IMR-90 (cell line): ENCODE measurements around the gene VSNL1. TPM values are rescaled to one million over a fixed set of nuclear protein-coding genes. Genes with fewer than 3 reads are reported as not detected.

ENCODE experiments used
- ATAC-seq: fragments of 200-7000 bp; cut with Tn5 transposase; 2 replicates; pipeline ENCODE4 v1.9.1; 2020; ENCODE audit warnings: low read depth, mild to moderate bottlenecking, moderate library complexity
- BruUV-seq: library from RNA; stranded (reverse); fragments of 400-500 nt; replicated peaks from 2 replicates; lab custom pipeline; 2021; lab: Mats Ljungman, UMichigan
- CTCF ChIA-PET: fragments of 300-600 bp; formaldehyde crosslinking; extraction: SDS; loops from one replicate; lab custom pipeline; 2021; ENCODE audit warnings: antibody characterized with exemption; lab: Yijun Ruan, JAX
- POLR2A ChIA-PET: fragments of 300-600 bp; sonication (Branson Sonifier 250); formaldehyde crosslinking; loops from one replicate; lab custom pipeline; 2022; ENCODE audit warnings: antibody characterized with exemption; ENCODE audit not compliant: unreplicated experiment; lab: Charles Lee
- DNase-seq: peaks from one replicate; pipeline ENCODE4 v3.0.0; 2013
- H2AFZ ChIP-seq: replicated peaks from 2 replicates; pipeline ENCODE3; 2013; ENCODE audit warnings: low read length, mild to moderate bottlenecking; ENCODE audit not compliant: poor library complexity
- H2AK5ac ChIP-seq: 2 replicates; pipeline ENCODE4 v1.6.1; 2013; ENCODE audit warnings: low read depth, low read length, inconsistent platforms
- H2AK9ac ChIP-seq: replicated peaks from 2 replicates; pipeline ENCODE3; 2013; ENCODE audit warnings: mild to moderate bottlenecking, low read depth, low read length, moderate library complexity; ENCODE audit not compliant: poor library complexity
- H2BK120ac ChIP-seq: 2 replicates; pipeline ENCODE4 v1.6.1; 2013; ENCODE audit warnings: low read depth, low read length, inconsistent platforms
- H2BK15ac ChIP-seq: 3 replicates; pipeline ENCODE4 v1.6.1; 2013; ENCODE audit warnings: low read depth, low read length, inconsistent platforms
- H2BK20ac ChIP-seq: 2 replicates; pipeline ENCODE4 v1.6.1; 2013; ENCODE audit warnings: low read depth, mild to moderate bottlenecking, inconsistent platforms, low read length, moderate library complexity
- H2BK5ac ChIP-seq: 2 replicates; pipeline ENCODE4 v1.6.1; 2013; ENCODE audit warnings: mild to moderate bottlenecking, low read depth, low read length, inconsistent platforms; ENCODE audit not compliant: poor library complexity, severe bottlenecking
- H3K14ac ChIP-seq: replicated peaks from 2 replicates; pipeline ENCODE4 v1.6.1; 2013; ENCODE audit warnings: low read depth, low read length, inconsistent platforms
- H3K18ac ChIP-seq: 2 replicates; pipeline ENCODE4 v1.6.1; 2013; ENCODE audit warnings: low read depth, low read length, control low read depth
- H3K23ac ChIP-seq: 2 replicates; pipeline ENCODE4 v1.6.1; 2013; ENCODE audit warnings: low read depth, low read length, inconsistent platforms
- H3K27ac ChIP-seq: 2 replicates; pipeline ENCODE4 v1.5.1; 2013; ENCODE audit warnings: mild to moderate bottlenecking, control low read depth, low read length; ENCODE audit not compliant: insufficient read depth
- H3K27me3 ChIP-seq: 2 replicates; pipeline ENCODE4 v1.6.1; 2013; ENCODE audit warnings: low read length; ENCODE audit not compliant: control insufficient read depth, insufficient read depth
- H3K36me3 ChIP-seq: 2 replicates; pipeline ENCODE4 v1.6.1; 2013; ENCODE audit warnings: low read length, mixed read lengths; ENCODE audit not compliant: control insufficient read depth, insufficient read depth
- H3K4ac ChIP-seq: 2 replicates; pipeline ENCODE4 v1.6.1; 2013; ENCODE audit warnings: low read depth, low read length, inconsistent platforms
- H3K4me1 ChIP-seq: 2 replicates; pipeline ENCODE4 v1.6.1; 2013; ENCODE audit warnings: low read length, mixed read lengths; ENCODE audit not compliant: control insufficient read depth, insufficient read depth
- H3K4me2 ChIP-seq: 2 replicates; pipeline ENCODE4 v1.6.1; 2013; ENCODE audit warnings: low read depth, mild to moderate bottlenecking, control low read depth, low read length, moderate library complexity
- H3K4me3 ChIP-seq: 2 replicates; pipeline ENCODE4 v1.5.1; 2013; ENCODE audit warnings: low read depth, mild to moderate bottlenecking, control low read depth, low read length, moderate library complexity; ENCODE audit not compliant: insufficient read depth
- H3K56ac ChIP-seq: 2 replicates; pipeline ENCODE4 v1.6.1; 2013; ENCODE audit warnings: low read length, inconsistent platforms; ENCODE audit not compliant: insufficient read depth; ENCODE audit errors: extremely low read depth
- H3K79me1 ChIP-seq, 2 experiments: 2 replicates each; pipeline ENCODE4 v1.6.1; 2013; ENCODE audit warnings: low read length in 2 of 2, inconsistent platforms in 1 of 2, low read depth in 1 of 2
- H3K9ac ChIP-seq: 2 replicates; pipeline ENCODE4 v1.6.1; 2013; ENCODE audit warnings: low read depth, low read length, control low read depth
- H3K9me1 ChIP-seq: 2 replicates; pipeline ENCODE4 v1.6.1; 2013; ENCODE audit warnings: low read length, inconsistent platforms; ENCODE audit not compliant: insufficient read depth
- H3K9me3 ChIP-seq: 2 replicates; pipeline ENCODE4 v1.6.1; 2013; ENCODE audit warnings: low read length; ENCODE audit not compliant: control insufficient read depth, insufficient read depth
- H4K20me1 ChIP-seq: 2 replicates; pipeline ENCODE4 v1.6.1; 2013; ENCODE audit warnings: low read length, inconsistent platforms; ENCODE audit not compliant: insufficient read depth
- H4K5ac ChIP-seq: 2 replicates; pipeline ENCODE4 v1.6.1; 2013; ENCODE audit warnings: mild to moderate bottlenecking, low read depth, low read length, control low read depth
- H4K8ac ChIP-seq, 2 experiments: 2 replicates each; pipeline ENCODE4 v1.6.1; 2013; ENCODE audit warnings: low read depth in 2 of 2, low read length in 2 of 2, control low read depth in 1 of 2, inconsistent platforms in 1 of 2
- H4K91ac ChIP-seq: 2 replicates; pipeline ENCODE4 v1.6.1; 2013; ENCODE audit warnings: low read depth, low read length, inconsistent platforms; ENCODE audit not compliant: insufficient read depth
- BHLHE40 ChIP-seq: fragments of 150-350 bp; IDR thresholded peaks from 2 replicates; pipeline ENCODE4 v1.6.1; 2016; ENCODE audit warnings: mild to moderate bottlenecking, low read depth, low read length
- CEBPB ChIP-seq: IDR thresholded peaks from 2 replicates; pipeline ENCODE4 v1.6.1; 2012; ENCODE audit warnings: low read depth, low read length, improper control_type of control experiment
- CHD1 ChIP-seq: IDR thresholded peaks from 2 replicates; pipeline ENCODE4 v1.6.1; 2012; ENCODE audit warnings: low read depth, low read length, improper control_type of control experiment
- CTCF ChIP-seq: conservative IDR thresholded peaks from 2 replicates; pipeline ENCODE4 v1.5.1; 2012; ENCODE audit warnings: mild to moderate bottlenecking, low read depth, low read length, improper control_type of control experiment
- ELK1 ChIP-seq: fragments of 150-350 bp; IDR thresholded peaks from 2 replicates; pipeline ENCODE4 v1.6.1; 2016; ENCODE audit warnings: low read depth, mild to moderate bottlenecking, low read length, moderate library complexity, borderline replicate concordance
- FOS ChIP-seq: fragments of 150-350 bp; IDR thresholded peaks from 2 replicates; pipeline ENCODE4 v1.6.1; 2016; ENCODE audit warnings: low read depth, low read length
- MAFK ChIP-seq: IDR thresholded peaks from 2 replicates; pipeline ENCODE4 v1.6.1; 2012; ENCODE audit warnings: low read depth, low read length, improper control_type of control experiment
- MAZ ChIP-seq: IDR thresholded peaks from 2 replicates; pipeline ENCODE4 v1.6.1; 2012; ENCODE audit warnings: low read depth, mild to moderate bottlenecking, low read length, improper control_type of control experiment, moderate library complexity, borderline replicate concordance
- MXI1 ChIP-seq: IDR thresholded peaks from 2 replicates; pipeline ENCODE4 v1.6.1; 2012; ENCODE audit warnings: low read depth, mild to moderate bottlenecking, low read length, moderate library complexity, borderline replicate concordance
- NFE2L2 ChIP-seq: fragments of 150-350 bp; IDR thresholded peaks from 2 replicates; pipeline ENCODE4 v1.6.1; 2016; ENCODE audit warnings: low read depth, mild to moderate bottlenecking, low read length
- POLR2A ChIP-seq: IDR thresholded peaks from 2 replicates; pipeline ENCODE4 v1.6.1; 2012; ENCODE audit warnings: mild to moderate bottlenecking, low read depth, low read length
- RAD21 ChIP-seq: IDR thresholded peaks from 2 replicates; pipeline ENCODE4 v1.6.1; 2012; ENCODE audit warnings: low read length, improper control_type of control experiment
- RCOR1 ChIP-seq: IDR thresholded peaks from 2 replicates; pipeline ENCODE4 v1.6.1; 2012; ENCODE audit warnings: mild to moderate bottlenecking, low read length, improper control_type of control experiment; ENCODE audit not compliant: insufficient replicate concordance
- RFX5 ChIP-seq: IDR thresholded peaks from 2 replicates; pipeline ENCODE4 v1.8.0; 2012; ENCODE audit warnings: low read depth, mild to moderate bottlenecking, low read length, moderate library complexity
- SMC3 ChIP-seq: fragments of 150-350 bp; IDR thresholded peaks from 2 replicates; pipeline ENCODE4 v1.6.1; 2016; ENCODE audit warnings: low read depth, mild to moderate bottlenecking, antibody characterized with exemption, low read length, moderate library complexity
- USF2 ChIP-seq: fragments of 150-350 bp; IDR thresholded peaks from 2 replicates; pipeline ENCODE4 v1.6.1; 2017; ENCODE audit warnings: mild to moderate bottlenecking, antibody characterized with exemption, low read length, low read depth
- WGBS, 2 experiments: methylation state at CpG; one replicate each; pipeline versions ENCODE4 v1.1.5 to v1.1.7; 2013; ENCODE audit warnings: missing lambda C conversion rate in 2 of 2; ENCODE audit not compliant: insufficient read length in 1 of 2; ENCODE audit errors: extremely low coverage in 2 of 2; 5-methylcytosine and 5-hydroxymethylcytosine counted together
- dilution Hi-C: fragments of 300-500 bp; cut with HindIII; formaldehyde crosslinking; loops from one replicate; pipeline ENCODE4 v1.14.3; 2018; ENCODE audit warnings: low sequenced_read_pairs; ENCODE audit not compliant: unreplicated experiment
- in situ Hi-C: fragments of 300-500 bp; cut with MboI; formaldehyde crosslinking; loops from 3 replicates; pipeline ENCODE4 v1.14.3; 2019; ENCODE audit warnings: low sequenced_read_pairs, inconsistent platforms, mixed read lengths
- intact Hi-C: fragments of 100-400 bp; cut with micrococcal nuclease; formaldehyde crosslinking; loops from 2 replicates; pipeline ENCODE4 v1.10.0; 2022
- polyA plus RNA-seq, 3 experiments: library from polyadenylated mRNA; depleted of rRNA; stranded (reverse); fragments of >200 nt; gene quantifications; 2 replicates each; pipeline ENCODE4 v1.2.3, GENCODE V29; 2012; ENCODE audit warnings: low replicate concordance in 1 of 3
- total RNA-seq: library from RNA; depleted of rRNA; stranded (reverse); fragments of >200 nt; gene quantifications from 2 replicates; pipeline ENCODE4 v1.2.3, GENCODE V29; 2012

The VSNL1 gene
- total and polyA plus RNA-seq, 2 of the 4 experiments (the other 2 are of a cell fraction): 0.32 to 0.36 TPM

GRCh38 chr2:17625446-17625845, 85.0 kb downstream of the VSNL1 start:
- in situ Hi-C loops: no loop called here
- Histone ChIP-seq H2BK5ac (no peak overlapping the region), H2AK5ac (no peak overlapping the region), H2BK20ac (no peak overlapping the region), H2BK120ac (no peak overlapping the region), H3K23ac (no peak overlapping the region), H3K56ac (no peak overlapping the region), H4K91ac (no peak overlapping the region), H4K5ac (no peak overlapping the region), H3K14ac (no peak overlapping the region), H3K9me3 (no peaks in the 10 kb centered on the region), H4K8ac (no peak overlapping the region), H3K79me1 (no peaks in the 10 kb centered on the region), H2BK15ac (no peak overlapping the region), H3K4me2 (no peak overlapping the region), H3K27ac (no peak overlapping the region), H3K9ac (no peak overlapping the region), H2AK9ac (no peak overlapping the region), H3K4me1 (peaks cover 1% of the 10 kb centered on the region; the same call in 1 of the 2 replicates), H3K18ac (no peak overlapping the region), H3K27me3 (no peaks in the 10 kb centered on the region), H3K36me3 (no peaks in the 10 kb centered on the region), H3K4me3 (no peak overlapping the region), H4K20me1 (no peaks in the 10 kb centered on the region), H2AFZ (no peak overlapping the region), H3K4ac (no peak overlapping the region), H3K9me1 (0 out of 2 replicates have a peak, but pooled peaks cover 5% of the 10 kb centered on the region)
- TF ChIP-seq SMC3 (no peak), ELK1 (no peak), RAD21 (no peak), CTCF (no peak), CHD1 (no peak), NFE2L2 (no peak), MAFK (no peak), RFX5 (no peak), POLR2A (no peak), RCOR1 (no peak), MAZ (no peak), MXI1 (no peak), FOS (no peak), USF2 (no peak), BHLHE40 (no peak), CEBPB (no peak)
- ChIA-PET POLR2A (no interaction called here), CTCF (no interaction called here)
- no CpG with 5 or more reads among the region's 3 CpGs for WGBS, 2 experiments
- intact Hi-C loops: no loop called here
- BruUV-seq: no TSS peak
- no peak for ATAC-seq
- dilution Hi-C loops: no loop called here
- DNase-seq: no peak
